Prostate gland (tissue), 2 donors: ENCODE results near the gene SBK2. TPM values are rescaled to one million over a fixed set of nuclear protein-coding genes. Genes with fewer than 3 reads are reported as not detected.

Experiments used
- DNase-seq: peaks from one replicate; pipeline ENCODE4 v3.0.0-alpha.2; 2019; ENCODE audit warnings: low spot score
- H3K27ac ChIP-seq, 2 donors: fragments of 200-600 bp; sonication (generic); 2 replicates each; pipeline ENCODE4 v1.5.1; 2017 to 2019
- H3K27me3 ChIP-seq: fragments of 200-600 bp; sonication (generic); replicated peaks from 2 replicates; pipeline ENCODE4 v1.5.1; 2019; ENCODE audit not compliant: insufficient read depth
- H3K36me3 ChIP-seq, 2 donors: fragments of 200-600 bp; sonication (generic); 1 replicate in 1 of 2; 2 replicates in 1 of 2; pipeline versions ENCODE4 v1.5.1 to v1.8.1; 2017 to 2019
- H3K4me1 ChIP-seq: fragments of 200-600 bp; sonication (generic); replicated peaks from 2 replicates; pipeline ENCODE4 v1.5.1; 2019
- H3K4me3 ChIP-seq, 2 donors: fragments of 200-600 bp; sonication (generic); 2 replicates each; pipeline ENCODE4 v1.5.1; 2017 to 2019
- H3K9me3 ChIP-seq: fragments of 200-600 bp; sonication (generic); 2 replicates; pipeline ENCODE4 v1.5.1; 2017
- CTCF ChIP-seq, 4 experiments: fragments of 200-600 bp in 2 of 4; fragments of 450-650 bp in 2 of 4; sonication (generic) in 2 of 4; IDR thresholded peaks; 1 replicate in 3 of 4; 2 replicates in 1 of 4; pipeline ENCODE4 v1.5.1; 2016 to 2019; ENCODE audit warnings: antibody characterized with exemption in 4 of 4, mild to moderate bottlenecking in 2 of 4, moderate library complexity in 2 of 4
- POLR2A ChIP-seq: fragments of 450-650 bp; IDR thresholded peaks from one replicate; pipeline ENCODE4 v1.6.1; 2016; ENCODE audit warnings: antibody characterized with exemption, mild to moderate bottlenecking
- POLR2AphosphoS5 ChIP-seq: sonication (generic); formaldehyde crosslinking; IDR thresholded peaks from one replicate; pipeline ENCODE4 v1.6.1; 2017; ENCODE audit warnings: antibody characterized with exemption
- WGBS: methylation state at CpG from one replicate; pipeline ENCODE4 v1.1.5; 2018; 5-methylcytosine and 5-hydroxymethylcytosine counted together
- intact Hi-C: fragments of 100-400 bp; cut with DNase I; formaldehyde crosslinking; loops from one replicate; pipeline ENCODE4 v1.14.2; 2022
- total RNA-seq, 2 donors: library from RNA; depleted of rRNA; stranded (reverse); fragments of >200 nt; gene quantifications; one replicate each; pipeline ENCODE4 v1.1.0, GENCODE V29; 2016

SBK2 gene
- total RNA-seq, 2 donors from 2014 or later = not detected

GRCh38 chr19:55486971-55487923 lies 49.7 kb downstream of the SBK2 start:
- no peak for DNase-seq
- 43% methylated on average over 27 of the region's 27 CpGs for WGBS
- TF ChIP-seq CTCF (IDR thresholded peaks at IDR 0.05) = no peak
- TF ChIP-seq POLR2A = no peak
- peak overlapping the region in 1 of 2 donors; percentile 65 for H3K27ac ChIP-seq
- H3K4me1 ChIP-seq = peaks cover 4% of the 10 kb centered on the region
- no peaks in the 10 kb centered on the region for H3K27me3 ChIP-seq
- intact Hi-C loops = no loop called here
- no peak overlapping the region for H3K4me3 ChIP-seq
- H3K36me3 ChIP-seq = peaks cover 0 to 5% of the 10 kb centered on the region in 2 donors
- H3K9me3 ChIP-seq = no peaks in the 10 kb centered on the region

DNA sequence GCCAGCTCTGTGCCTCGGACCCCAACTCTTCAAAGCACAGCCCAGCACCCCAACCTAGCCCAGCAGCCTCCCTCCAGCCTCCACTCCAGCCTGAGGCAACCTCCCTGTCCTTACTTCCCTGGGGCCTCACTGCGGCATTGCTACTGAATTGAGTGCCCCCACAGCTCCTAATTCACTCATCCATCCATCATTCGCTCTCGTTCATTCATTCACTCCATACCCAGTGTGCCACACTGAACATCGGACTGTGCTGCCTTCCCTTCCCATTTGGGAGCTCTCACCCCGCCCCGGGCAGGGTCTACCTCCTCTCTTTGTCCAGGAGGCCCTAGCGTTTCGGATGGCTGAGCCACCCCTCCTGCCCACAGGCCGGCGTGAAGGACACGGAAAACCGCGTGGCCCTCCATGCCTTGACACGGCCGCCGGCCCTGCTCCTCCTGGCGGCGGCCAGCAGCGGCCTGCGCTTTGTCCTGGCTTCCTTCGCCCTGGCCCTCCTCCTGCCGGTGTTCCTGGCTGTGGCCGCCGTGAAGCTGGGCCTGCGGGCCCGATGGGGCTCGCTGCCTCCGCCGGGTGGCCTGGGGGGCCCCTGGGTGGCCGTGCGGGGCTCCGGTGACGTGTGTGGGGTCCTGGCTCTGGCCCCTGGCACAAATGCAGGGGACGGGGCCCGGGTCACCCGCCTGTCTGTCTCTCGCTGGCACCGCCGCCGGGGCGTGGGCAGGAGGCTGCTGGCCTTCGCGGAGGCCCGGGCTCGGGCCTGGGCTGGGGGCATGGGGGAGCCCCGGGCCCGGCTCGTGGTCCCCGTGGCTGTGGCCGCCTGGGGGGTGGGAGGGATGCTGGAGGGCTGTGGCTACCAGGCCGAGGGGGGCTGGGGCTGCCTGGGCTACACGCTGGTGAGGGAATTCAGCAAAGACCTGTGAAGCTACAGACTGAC lies 50.6 kb downstream of the SBK2 start:
- H3K9me3 ChIP-seq = no peaks in the 10 kb centered on the region
- H3K27ac ChIP-seq = peak overlapping the region in 1 of 2 donors; percentile 65
- peaks cover 4% of the 10 kb centered on the region for H3K4me1 ChIP-seq
- DNase-seq = no peak
- peaks cover 0 to 5% of the 10 kb centered on the region in 2 donors for H3K36me3 ChIP-seq
- 73% methylated on average over 45 of the region's 53 CpGs for WGBS
- intact Hi-C loops = no loop called here
- TF ChIP-seq POLR2A = no peak
- no peak for TF ChIP-seq CTCF (IDR thresholded peaks at IDR 0.05)
- TF ChIP-seq POLR2AphosphoS5 = no peak
- H3K27me3 ChIP-seq = no peaks in the 10 kb centered on the region
- no peak overlapping the region for H3K4me3 ChIP-seq

- Histone ChIP-seq H3K27me3 (no peaks in the 10 kb centered on the region), H3K4me3 (peak overlapping the region; percentile 51 to 57), H3K9me3 (no peaks in the 10 kb centered on the region), H3K27ac (peak overlapping the region; percentile 67 to 80), H3K36me3 (peaks cover 0 to 5% of the 10 kb centered on the region in 2 donors), H3K4me1 (peaks cover 4% of the 10 kb centered on the region)
- no peak for DNase-seq
- 26% methylated on average over 16 of the region's 18 CpGs for WGBS
- TF ChIP-seq POLR2A = no peak
- no peak for TF ChIP-seq POLR2AphosphoS5
- TF ChIP-seq CTCF (IDR thresholded peaks at IDR 0.05) = no peak
- intact Hi-C loops = no loop called here
Observed at GRCh38 chr19:55485439-55486011, 51.4 kb downstream of the SBK2 start.

DNA sequence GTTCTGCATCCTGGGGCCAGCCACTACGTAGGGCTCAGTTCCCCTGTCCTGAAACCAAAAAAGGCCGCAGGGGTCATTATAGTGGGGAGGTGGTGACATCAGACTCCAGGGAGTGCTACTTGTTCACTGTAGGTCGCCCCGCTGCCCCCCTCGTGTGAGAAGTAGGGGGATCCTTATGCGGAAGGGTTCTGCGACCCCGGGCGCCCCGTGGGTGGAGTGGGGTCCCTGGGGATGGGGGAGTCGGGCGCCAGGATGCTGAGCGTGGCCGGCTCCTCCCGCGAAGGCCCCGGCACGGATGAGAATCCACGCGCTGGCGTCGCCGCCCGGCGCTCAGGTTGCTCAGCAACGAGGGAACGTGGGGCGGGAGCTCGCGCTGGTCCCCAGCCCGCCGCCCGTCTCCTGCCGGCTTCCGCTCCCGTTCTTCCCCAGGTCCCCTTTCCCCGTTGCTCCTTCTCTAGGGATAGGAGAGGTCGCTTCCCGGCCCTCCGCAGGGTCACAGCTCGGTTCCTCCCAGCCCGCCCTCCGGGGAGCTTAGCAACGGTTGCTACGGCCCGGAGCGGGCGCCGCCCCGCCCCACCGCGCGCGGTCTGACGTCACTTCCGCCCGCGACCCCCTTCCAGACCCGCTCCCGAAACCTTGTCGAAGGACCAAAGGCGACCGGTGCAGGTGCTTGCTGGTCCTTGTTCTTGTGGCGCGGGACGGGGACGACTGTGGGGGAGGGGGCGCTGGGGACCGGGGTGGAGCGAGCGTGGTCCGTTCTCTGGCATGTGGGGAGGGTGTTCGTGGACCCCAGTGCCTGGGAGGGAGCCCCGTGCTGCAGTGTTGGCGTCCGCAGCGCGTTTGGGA lies 52.1 kb downstream of the SBK2 start, which contains the start of gene NAT14:
Gene NAT14, plus strand, starts transcription at position 596 of the 846 bp plus-strand sequence. CDS start 521 bp downstream, outside the sequence.
- H3K4me3 ChIP-seq = peak within 1 kb of the TSS; percentile 51 to 57
- no peaks in the 10 kb centered on the region for H3K9me3 ChIP-seq
- no peaks in the 10 kb centered on the region for H3K27me3 ChIP-seq
- peak within 1 kb of the TSS; percentile 67 to 80 for H3K27ac ChIP-seq
- intact Hi-C loops = no loop called here
- peaks cover 0 to 5% of the 10 kb centered on the region in 2 donors for H3K36me3 ChIP-seq
- DNase-seq = no peak
- WGBS = under 1% methylated on average over 76 of the region's 78 CpGs
- H3K4me1 ChIP-seq = peaks cover 4% of the 10 kb centered on the region
- no peak for TF ChIP-seq POLR2AphosphoS5
- TF ChIP-seq POLR2A = no peak
- no peak for TF ChIP-seq CTCF (IDR thresholded peaks at IDR 0.05)
